NCI-H82 (cell line): Measurements from ENCODE around the gene EYS.
A peak's percentile ranks its signal among the peaks of the same experiment; 100 is the strongest.

ENCODE experiments used
- DNase-seq: peaks from one replicate; lab custom pipeline; 2025; lab: John Stamatoyannopoulos, UW

EYS gene

GRCh38 chr6:64723327-64724058, 983.5 kb downstream of the EYS start:
- peak; percentile 38 for DNase-seq

DNA sequence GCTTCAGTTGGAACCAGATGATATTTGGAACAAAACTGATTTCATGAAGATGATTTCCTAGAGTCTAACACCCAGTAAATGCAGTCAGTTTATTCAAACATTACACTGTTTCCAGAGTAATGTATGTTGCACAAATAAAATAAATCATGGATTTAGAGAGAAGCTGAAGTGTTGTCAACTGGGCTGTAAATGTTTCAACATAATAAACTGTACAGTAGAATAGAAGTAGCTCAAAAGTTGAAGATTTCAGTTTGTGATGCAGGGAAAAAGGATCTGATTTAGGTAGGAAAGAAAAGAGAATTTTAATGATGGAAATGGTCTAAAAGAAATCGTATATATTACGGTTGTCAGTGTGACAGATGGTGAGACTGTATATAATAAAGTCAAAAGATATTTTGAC, 985.2 kb downstream of the EYS start:
- DNase-seq: no peak

GRCh38 chr6:64717281-64717680, 989.7 kb downstream of the EYS start:
- DNase-seq: peak; percentile 96

DNA sequence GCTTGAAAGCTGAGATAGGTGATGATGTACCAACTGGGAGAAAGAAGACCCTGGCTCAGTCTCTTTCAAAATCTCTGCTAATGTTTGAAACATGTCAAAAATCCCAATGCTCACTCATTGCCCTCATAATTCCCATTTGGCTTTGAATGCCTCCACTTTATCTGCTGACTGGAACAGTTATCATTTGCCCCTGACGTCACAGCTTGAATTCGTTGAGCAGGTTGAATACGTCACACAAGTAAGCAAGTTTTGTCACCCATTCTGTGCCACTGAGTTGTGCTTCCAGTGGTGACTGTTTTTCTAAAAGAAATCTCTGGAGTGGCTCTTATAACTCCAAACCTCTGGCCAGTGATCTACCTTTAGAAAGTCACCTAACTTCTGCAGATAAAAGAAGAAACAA, 991.4 kb downstream of the EYS start:
- no peak for DNase-seq

- DNase-seq: no peak
Observed at GRCh38 chr6:64714073-64714472, 993.0 kb downstream of the EYS start.

DNA sequence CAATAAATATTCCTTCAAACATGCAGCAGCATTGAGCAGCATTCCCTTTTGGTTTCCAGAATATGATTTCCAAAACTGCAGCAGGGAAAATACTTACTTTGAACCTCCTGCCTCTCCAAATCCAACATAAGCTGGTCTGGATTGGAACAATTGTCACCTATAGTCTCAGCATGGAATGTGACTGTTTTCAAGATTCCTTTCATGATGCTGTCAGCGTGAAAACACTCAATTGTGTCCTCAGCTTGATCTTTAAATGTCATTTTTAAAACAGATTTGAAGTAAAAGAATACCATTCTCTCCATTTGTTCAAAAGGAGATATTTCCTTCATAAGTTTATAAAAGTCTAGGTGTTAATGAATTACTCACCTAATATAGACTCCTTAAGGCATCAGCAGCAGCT, 993.9 kb downstream of the EYS start:
- DNase-seq: no peak

DNA sequence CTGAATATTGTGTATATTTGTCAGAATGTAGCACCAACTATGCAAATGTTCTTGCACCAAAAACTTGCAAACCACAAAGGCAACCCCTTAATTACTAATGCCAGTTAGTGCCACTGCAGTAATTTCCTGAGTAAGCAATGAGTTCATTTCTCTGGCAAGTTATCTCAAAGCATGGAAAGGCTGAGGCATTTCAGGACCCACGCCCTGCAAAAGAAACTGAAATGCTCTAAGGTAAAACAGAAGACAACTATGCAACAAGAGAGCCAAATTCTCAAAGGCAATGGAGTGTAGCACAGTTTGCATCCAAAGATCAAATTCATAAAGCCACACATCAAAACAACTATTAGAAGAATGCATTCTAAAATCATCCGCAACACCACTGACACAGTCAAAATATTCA, 994.4 kb downstream of the EYS start:
- no peak for DNase-seq

DNA sequence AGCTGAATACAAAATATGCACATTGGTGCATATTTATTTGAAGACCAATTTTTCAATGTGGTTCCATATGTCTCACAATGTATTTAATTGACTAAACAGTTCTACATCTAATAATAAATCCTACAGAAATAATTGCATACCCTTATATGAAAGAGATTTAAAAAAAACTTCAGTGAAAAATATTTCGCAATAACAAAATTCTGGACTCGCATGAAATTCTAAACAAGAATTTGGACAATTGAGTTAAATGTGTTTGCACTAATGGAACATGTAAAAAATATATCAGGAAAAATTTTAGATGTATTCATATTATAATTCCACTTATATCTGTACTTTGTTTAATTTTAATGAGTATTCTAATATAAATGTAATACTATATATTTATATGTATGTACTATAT, 1003.1 kb downstream of the EYS start:
- DNase-seq: no peak

GRCh38 chr6:64696053-64696452, 1011.0 kb downstream of the EYS start:
- no peak for DNase-seq

DNA sequence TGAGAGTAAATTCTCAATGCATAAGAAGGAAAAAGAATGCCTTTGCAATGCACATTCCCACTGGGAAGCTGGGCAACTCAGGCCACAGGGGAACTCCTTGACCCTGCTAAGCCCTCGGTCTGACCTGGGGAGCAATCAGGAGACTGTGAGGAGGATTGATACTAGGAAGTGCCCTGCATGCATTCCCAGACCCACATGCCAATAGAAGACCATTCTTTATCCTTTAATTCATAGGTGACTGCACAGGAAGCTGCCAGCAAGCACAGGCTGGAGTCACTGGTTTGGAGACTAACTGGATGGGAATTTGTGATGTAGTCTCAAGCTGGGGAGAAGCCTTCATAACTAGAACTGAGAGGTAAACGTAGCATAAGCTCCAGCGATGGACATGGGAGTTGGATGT, 1012.7 kb downstream of the EYS start:
- no peak for DNase-seq

DNA sequence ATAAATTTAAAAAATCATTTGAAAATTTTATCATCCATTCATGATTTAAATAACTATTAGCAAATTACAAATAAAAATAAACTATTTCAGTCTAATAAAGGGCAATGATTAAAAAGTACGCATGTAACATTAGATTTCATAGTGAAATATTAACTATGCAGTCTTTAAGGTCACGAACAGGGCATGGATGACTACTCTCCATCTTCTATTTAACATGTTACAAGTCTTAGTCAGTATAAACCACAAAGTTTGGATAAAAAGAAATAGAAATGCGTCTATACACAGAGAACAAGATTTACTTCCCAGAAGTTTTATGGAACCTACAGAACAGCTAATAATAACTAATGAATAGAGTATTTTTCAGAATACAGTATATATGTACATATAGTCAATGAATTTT, 1016.0 kb downstream of the EYS start:
- DNase-seq: no peak

- DNase-seq: no peak
Observed at GRCh38 chr6:64685401-64685800, 1021.6 kb downstream of the EYS start.

DNA sequence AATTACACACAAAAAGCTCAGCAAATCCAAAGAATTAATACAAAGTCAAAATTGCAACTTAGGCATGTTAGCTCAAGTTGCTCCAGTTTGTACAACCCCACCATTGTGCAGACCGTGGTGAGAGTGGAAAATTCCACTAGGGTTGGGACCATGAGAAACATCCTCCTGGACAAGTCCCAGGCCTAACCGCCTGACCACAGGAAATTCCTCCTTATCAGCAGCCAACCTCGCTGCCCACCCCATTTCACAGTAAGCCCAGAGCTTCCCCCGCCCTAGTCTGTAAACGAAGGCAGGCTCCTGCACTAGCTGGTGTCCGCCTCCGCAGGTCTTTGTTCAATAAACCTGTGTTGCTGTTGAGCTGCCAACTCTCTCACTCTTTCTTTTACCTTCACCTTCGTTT, 1023.3 kb downstream of the EYS start:
- DNase-seq: no peak

GRCh38 chr6:64681416-64682160, 1025.4 kb downstream of the EYS start:
- DNase-seq: no peak

DNA sequence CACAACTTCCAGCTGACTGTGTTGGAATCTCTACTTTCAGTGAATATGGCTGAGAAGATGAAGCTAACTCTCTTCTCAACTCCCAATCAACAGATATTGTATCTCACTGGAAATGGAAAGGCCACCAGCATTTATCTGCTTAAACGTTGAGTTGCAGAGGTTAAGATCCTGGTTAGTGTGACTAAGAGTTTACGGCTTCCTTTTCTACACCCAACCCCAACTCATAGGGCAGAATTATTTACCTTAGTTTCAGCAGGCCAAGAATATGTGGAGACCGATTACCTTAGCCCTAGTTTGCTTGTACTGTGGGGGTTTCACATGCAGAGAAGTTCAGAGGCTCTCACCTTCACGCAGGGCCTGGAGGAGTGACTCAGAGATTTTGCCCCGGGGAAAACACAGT, 1026.6 kb downstream of the EYS start:
- no peak for DNase-seq

GRCh38 chr6:64679416-64679815, 1027.6 kb downstream of the EYS start:
- no peak for DNase-seq

- no peak for DNase-seq
Observed at GRCh38 chr6:64672651-64673050, 1034.4 kb downstream of the EYS start.

- no peak for DNase-seq
Observed at GRCh38 chr6:64672131-64672530, 1034.9 kb downstream of the EYS start.

DNA sequence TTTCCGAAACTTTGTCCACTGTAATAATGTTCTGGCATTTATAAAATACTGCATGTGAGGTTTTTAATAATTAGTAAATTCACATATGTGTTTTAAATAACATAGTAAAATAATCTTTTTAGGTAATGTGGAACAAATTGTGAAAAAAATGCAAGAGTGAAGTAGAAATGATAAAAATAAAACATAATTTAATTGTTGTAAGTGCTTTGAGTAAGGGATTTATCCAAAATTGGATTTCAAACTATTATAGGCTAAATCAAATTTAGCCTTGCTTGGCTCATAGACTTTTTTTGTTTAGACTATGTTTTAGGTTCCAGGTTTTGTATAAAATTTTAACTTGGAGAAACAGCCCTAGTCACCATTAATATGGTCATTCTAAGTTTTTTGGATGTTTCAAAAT, 1041.9 kb downstream of the EYS start:
- no peak for DNase-seq

GRCh38 chr6:64664480-64664879, 1042.5 kb downstream of the EYS start:
- DNase-seq: no peak

DNA sequence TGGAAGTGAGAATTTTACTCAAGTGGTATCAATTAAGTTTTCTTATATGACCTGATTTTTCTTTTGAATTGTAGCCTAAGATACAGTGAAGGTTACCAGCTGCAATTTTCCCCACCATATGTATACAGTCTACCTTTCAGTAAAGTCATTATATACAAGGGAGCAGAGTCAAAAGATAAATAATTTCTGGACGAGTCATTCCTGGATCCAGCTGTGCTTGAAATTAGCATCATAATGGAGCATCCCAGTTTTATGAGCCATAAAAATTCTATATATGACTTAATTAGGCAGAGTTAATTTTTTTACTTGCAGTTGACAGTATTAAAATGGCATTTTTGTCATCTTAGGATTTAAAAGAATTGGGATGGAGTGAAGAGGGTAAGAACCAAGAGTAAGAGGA, 1063.0 kb downstream of the EYS start:
- no peak for DNase-seq

DNA sequence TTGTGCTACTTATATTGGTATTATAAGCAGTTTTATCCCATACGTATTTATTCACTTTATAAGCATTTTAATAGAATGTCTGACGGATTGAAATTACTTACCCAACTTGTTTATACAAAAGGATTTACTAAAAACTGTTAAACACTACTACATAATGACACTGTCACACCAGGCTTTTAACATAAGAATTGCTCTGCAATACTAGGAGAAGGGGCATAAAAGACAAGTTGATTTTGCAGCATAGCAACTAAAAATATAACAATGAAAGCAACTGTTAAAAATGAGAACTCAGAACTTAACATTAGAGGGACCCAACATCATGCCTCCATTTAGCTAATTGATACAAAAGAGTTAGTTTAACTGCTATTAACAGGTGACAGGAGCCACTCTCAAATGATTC, 1076.1 kb downstream of the EYS start:
- DNase-seq: no peak

- DNase-seq: no peak
Observed at GRCh38 chr6:64622944-64623343, 1084.1 kb downstream of the EYS start.

DNA sequence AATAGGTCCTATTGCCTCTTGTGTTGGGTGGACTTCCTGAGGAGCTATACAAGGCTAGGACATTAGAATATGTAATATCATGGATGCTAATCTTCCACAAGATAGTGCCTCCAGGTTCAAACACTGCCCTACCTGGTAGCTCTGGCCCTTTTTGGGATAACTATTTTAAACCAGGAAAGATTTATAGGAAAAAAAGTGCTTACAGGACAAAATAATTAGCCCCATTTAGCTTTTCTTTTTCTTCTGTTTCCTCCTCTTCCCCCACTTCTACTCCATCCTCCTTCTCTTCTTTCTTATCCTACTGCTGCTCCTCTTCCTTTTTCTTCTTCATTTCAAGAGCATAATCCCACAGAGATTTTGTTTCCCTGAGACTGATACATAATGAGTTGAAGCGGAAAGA, 1104.0 kb downstream of the EYS start:
- DNase-seq: no peak
